Measurements from ENCODE around the gene SLC49A4. TPM values are rescaled to one million over a fixed set of nuclear protein-coding genes. Genes with fewer than 3 reads are reported as not detected.

Gene SLC49A4
- total RNA-seq, 1 donor from 2014 or later: 12.8 TPM

DNA sequence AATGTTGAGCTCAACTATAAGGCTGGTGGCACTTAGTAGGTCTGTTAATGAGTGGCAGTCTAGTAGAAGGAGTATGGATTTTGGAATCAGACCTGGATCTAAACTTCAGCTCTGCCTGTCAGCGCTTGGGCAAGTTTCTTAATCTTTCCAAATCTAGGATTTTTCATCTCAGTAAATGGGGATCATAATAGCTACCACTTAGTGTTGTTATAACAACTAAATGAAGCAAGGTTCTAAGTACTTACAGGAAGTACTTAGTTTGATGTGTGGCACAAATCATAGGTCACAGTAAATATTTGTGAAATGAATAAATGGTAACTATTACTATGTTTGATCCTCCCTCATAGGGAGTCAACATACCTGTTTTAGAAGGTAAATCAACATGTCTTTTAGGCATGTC, 31.4 kb downstream of the SLC49A4 start:
- intact Hi-C loops (cut with DNase I): no loop called here
- no peak for DNase-seq (ENCODE audit: low spot score)
- ATAC-seq: no peak

DNA sequence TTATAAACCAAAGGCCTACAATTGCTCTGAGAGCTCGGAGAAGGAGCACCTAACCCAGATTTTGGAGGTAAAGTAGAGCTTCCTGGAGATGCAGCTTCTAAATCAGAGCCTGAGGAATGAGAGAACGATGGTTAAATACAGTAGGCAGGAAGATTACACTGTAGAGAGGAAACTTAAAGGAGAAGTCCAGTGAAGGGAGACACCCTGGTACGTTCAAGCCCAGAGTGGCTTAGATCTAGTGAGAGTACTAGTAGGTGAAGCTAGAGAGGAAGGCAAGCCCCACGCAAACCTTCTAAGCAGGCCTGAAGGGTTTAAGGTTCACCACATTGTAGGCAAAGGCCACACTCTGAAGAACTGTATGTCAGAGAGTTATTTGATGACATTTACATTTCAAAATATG, 33.4 kb downstream of the SLC49A4 start:
- ATAC-seq (no peak), DNase-seq (ENCODE audit: low spot score) (no peak)
- intact Hi-C loops (cut with DNase I): no loop called here

DNA sequence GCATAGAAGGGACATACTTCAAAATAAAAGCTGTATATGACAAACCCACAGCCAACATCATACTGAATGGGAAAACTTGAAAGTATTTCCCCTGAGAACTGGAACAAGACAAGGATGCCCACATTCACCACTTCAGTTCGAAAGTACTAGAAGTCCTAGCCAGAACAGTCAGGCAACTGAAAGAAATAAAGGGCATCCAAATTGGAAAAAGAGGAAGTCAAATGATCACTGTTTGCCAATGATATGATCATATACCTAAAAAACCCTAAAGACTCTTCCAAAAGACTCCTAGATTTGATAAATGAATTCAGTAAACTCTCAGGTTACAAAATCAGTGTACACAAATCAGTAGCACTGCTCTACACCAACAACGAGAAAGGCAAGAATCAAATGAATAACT, 40.7 kb downstream of the SLC49A4 start:
- intact Hi-C loops (cut with DNase I): no loop called here
- no peak for ATAC-seq

DNA sequence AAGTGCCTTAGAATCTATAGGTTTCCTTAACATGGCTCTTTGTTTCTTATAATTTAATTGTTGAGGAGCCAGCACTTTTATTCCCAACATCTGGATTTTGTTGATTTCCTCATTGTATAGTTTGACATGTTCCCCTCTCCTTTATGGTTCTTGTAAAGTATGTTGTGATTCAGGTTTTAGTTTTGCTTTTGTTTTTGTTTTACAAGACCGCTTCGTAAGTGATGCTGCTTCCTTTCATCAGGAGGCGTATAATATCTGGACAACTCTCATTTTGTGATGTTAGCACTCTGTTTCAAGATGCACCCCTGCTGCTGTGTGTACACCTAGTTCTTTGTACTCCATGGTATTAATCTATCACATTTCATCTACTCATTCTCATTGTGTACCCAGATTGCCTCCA, 48.7 kb downstream of the SLC49A4 start:
- no peak for DNase-seq (ENCODE audit: low spot score)
- intact Hi-C loops (cut with DNase I): no loop called here
- no peak for ATAC-seq

More for the DNA sequence above, 40.7 kb downstream of the SLC49A4 start:
- no peak for DNase-seq (ENCODE audit: low spot score)

DNA sequence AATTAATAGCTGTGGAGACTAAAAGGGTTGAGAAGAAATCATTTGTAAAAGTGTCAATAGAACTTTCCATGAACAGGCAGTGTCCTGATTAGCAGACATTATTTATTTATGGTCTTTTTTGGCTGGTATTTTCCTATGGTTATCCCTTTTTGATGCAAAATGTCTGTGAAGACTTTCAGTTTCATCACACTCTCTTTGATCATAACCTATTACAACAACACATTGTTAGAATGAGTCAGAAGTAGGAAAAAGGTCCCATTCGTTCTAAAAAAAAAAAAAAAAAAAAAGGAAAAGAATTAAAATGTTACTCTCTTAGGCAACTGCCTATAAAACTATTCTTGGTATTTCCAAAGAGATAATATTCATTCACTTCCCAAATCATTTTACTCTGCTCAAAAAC, 62.1 kb downstream of the SLC49A4 start:
- intact Hi-C loops (cut with DNase I): no loop called here
- ATAC-seq (peak; percentile 44), DNase-seq (ENCODE audit: low spot score) (no peak)

DNA sequence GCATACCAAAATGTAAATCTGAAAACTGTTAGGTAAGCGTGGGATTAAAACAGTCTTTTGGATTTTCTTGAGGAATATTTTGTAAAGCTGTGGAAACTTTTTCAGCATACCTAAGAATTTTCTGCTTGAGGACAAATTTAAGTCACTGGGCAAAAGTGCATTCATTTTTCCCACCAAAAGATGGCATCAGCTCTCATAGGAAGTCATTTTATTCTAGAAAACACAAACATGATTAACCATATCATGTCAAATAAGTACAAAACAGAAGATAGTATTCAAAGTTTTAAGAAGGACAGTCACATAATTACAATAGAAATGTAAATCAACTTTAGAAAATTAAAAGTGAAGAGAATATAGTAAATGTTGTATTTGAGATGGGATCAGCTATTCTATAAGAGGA, 63.5 kb downstream of the SLC49A4 start:
- no peak for DNase-seq (ENCODE audit: low spot score)
- intact Hi-C loops (cut with DNase I): no loop called here
- ATAC-seq: no peak

DNA sequence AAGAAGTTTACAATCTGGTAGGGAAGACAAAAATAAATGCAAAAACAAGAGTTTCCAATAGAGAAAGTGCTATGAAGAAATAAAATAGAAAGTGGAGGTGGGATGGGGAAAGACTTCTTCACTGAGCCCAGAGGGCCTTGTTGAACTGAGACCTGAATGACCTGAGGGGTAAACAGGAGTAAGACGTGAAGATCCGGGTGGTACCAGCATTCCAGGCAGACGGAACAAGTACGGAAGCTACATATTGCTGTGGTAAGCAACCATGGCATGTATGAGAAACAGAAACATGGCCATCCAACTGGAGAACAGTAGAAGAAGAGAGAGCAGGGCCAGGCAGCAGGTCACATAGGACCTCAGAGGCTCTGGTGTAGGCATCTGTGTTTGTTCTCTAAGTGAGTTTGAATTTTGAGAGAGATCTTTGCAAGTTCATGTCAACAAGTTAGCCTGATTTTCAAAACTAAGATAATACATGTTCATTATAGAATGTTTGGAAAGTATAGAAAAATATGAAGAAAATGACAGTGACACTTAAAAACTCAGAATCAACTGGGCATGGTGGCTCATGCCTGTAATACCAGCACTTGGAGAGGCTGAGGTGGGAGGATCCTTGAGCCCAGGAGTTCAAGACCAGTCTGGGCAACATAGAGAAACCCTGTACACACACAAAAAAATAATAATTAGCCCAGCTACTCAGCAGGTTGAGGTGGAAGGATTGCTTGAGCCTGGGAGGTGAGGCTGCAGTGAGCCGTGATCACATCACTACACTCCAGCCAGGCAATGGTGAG, 64.3 kb downstream of the SLC49A4 start:
- ATAC-seq (no peak), DNase-seq (ENCODE audit: low spot score) (no peak)
- intact Hi-C loops (cut with DNase I): no loop called here

DNA sequence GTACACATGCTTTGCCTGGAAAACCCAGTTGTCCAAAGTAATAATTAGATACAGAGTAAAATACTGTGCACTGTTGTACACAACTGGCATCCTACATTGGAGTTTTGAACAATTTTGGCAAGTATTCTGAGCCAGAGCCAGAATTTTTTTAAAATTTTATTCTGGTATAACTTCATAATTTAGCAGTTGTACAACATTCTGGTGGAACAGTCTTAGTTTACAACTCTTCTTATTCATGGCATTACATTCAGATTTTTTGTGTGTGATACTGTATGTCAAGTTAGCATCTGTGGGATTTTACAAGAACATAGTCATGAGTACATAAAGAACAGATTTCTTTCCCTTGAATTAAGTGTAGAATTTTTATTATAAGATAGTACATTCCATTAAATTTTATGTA, 67.5 kb downstream of the SLC49A4 start:
- DNase-seq (ENCODE audit: low spot score) (no peak), ATAC-seq (no peak)
- intact Hi-C loops (cut with DNase I): no loop called here

DNA sequence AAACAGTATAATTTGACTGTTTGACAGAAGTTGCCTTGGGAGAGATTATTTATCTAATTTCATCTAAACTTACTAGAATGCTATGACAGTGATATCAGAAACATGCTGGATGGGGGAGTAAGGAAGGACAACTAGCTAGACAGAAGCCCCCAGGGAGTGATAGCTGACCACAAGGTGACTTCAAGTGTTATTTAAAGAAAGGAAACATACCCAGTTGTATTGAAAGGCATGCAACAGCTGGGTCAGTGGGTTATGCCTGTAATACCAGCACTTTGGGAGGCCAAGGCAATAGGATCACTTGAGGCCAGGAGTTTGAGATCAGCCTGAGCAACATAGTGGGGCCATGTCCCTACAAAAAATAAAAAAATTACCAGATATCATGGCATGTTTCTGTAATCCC, 69.6 kb downstream of the SLC49A4 start:
- no peak for ATAC-seq
- intact Hi-C loops (cut with DNase I): no loop called here
- no peak for DNase-seq (ENCODE audit: low spot score)

DNA sequence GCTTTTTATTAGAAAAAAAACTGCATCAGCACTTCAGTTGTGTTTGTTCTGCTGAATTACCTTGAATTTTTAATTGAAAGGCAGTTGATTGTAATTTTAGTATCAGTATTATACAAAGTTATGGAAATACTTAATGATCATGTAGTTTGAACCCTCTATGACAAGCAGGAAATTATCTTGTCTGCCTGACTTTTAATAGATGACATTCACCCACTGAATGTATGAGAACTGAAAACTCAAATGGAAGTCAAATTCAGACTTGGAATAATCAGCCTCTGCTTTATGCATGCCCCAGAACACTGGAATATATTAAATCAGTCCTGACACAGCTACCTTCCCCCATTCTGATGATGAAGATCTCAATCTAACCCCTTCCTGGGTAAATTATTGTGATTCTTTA, 73.5 kb downstream of the SLC49A4 start:
- intact Hi-C loops (cut with DNase I): no loop called here
- DNase-seq (ENCODE audit: low spot score) (no peak), ATAC-seq (no peak)

DNA sequence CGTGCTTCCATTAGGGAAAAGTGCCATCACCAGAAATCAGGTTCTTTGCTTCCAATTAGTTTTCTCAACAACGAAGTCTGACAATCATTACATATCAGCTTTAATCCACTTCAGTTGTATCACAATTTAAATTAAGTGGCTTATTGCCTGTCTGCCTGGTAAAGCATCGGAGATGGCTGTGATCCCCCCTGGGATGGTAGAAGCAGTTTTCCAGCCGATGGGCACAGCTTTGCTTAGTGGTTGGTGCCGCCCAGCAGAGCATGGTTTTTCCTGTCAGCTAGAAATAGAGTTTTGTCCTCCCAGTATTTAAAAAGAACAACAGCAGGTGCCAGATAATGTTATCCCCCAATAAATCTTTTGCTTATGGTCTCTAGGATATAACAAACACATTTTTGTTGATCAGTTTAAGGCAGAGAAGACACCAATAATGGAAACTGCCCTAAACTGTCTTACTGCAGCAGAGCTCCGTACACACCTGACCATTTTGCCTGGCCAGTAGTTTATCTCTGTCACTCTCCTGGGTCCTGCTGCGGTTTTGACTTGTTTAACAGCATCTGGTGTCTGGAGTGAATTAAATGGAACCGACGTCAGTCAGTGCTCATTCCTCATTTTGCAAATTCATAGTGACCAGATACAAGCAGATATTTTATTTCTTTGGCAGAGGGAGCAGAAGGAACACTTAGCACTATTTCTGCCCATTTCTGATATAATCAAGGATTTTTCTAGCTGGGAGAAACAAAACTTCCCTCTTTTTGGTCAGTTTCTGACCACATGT, 79.1 kb downstream of the SLC49A4 start:
- DNase-seq (ENCODE audit: low spot score) (no peak), ATAC-seq (no peak)
- intact Hi-C loops (cut with DNase I): no loop called here

DNA sequence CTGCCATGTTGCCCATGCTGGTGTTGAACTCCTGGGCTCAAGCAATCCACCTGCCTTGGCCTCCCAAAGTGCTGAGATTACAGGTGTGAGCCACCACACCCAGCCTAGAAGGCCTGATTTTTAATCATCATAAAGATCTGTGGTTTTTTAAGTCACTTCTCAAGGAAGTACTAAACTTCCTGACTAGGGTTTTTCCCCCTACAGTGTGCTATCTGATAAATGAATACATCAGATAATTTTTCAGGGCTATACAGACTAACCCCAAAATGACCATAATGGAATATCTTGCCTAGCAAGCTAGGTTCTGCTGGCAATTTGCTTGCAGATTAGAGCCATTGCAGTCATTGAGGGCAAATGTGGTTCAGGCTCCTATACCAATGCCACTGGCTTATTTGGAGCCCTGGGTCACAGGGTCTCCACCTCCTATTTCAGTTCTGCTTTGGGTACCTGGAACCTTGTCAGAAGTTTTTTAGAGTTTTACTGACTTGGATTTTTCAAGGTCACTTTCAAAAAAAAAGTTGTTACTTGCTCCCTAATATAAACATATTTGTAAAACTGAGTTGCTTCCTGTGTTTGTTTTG, 80.8 kb downstream of the SLC49A4 start:
- intact Hi-C loops (cut with DNase I): no loop called here
- ATAC-seq (no peak), DNase-seq (ENCODE audit: low spot score) (no peak)

DNA sequence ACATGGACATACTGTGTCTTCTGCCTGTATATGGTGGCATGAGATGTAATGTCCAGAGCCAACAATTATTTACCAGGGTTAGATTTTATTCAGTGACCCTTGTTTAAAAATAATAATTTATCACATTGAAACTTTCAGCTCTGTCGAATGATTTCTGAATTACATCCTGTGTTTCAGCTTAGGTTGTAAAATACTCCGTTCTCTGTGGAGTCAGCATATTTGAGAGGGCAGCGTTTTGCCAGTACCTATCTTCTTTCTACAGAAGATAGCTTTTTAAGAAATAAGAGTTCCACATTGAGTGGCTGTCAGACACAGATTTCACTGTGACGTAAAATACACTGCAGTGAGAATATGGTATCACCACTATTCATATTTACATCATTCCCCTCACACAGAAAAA, 85.3 kb downstream of the SLC49A4 start:
- ATAC-seq: no peak
- intact Hi-C loops (cut with DNase I): no loop called here

DNA sequence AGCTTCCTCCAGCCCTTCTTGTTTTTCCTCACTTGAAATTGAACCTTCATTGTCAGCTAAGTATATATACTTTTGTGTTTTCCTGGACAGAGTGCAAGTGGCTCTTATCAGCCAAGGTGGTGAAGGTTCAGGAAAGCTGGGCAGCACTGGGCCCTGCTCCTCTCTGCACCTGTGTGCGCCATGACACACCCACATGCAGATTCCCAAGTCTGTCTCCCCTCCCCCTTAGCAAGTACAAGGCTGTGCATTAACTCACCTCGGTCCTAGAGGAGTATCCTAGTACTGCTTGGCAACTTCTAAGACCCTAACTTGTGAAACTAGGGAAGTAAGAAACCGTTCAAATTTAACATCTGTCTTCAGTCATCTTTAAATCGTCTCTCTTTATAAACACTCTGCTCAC, 85.8 kb downstream of the SLC49A4 start:
- intact Hi-C loops (cut with DNase I): no loop called here
- DNase-seq (ENCODE audit: low spot score) (no peak), ATAC-seq (no peak)

More for the DNA sequence above, 85.3 kb downstream of the SLC49A4 start:
- no peak for DNase-seq (ENCODE audit: low spot score)

DNA sequence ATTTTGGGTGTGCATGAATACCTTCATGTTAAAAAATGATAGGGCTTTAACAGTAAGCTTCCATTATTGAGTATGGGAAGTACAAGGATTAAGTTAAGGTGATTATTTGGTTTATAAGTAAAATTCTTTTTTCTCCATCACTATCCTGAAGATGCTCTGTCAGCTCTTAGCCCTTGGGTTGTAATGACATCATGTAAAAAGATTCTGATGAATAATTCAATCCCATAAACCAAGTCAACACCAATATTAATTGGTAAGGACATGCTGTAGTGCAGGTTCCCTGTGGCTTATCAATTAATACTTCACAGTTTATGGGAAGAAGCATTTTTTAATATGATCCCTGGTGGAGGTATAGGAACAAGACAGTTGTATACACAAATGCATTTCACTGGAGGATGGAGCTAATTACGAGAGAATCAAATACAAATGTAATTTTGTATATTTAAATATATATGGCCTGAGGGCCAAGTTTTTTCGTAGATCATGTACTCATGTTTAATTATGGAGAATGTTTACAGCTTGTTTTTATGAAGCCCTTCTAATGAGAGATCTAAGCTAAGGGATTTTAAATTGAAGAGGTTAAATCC, 87.6 kb downstream of the SLC49A4 start:
- DNase-seq (ENCODE audit: low spot score) (no peak), ATAC-seq (no peak)
- intact Hi-C loops (cut with DNase I): no loop called here

DNA sequence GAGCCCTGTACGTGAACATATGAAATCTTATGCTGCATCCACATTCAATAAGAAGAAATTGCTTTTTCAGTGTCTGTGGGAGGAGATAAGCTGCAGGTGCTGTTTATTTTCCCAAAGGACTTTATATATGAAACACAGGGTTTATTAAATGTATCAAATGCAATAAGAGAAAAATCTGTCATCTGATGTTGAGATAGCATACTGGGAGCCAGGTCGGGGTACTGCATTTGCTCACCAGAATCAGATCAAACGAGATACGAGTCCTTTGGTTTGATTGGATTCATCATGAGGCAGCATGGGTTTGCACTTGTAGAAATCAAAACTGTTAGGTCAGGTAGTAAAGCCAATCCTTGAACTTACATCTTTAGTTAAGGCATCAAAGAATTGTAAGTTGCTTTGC, 91.4 kb downstream of the SLC49A4 start:
- DNase-seq (ENCODE audit: low spot score) (no peak), ATAC-seq (no peak)
- intact Hi-C loops (cut with DNase I): no loop called here

DNA sequence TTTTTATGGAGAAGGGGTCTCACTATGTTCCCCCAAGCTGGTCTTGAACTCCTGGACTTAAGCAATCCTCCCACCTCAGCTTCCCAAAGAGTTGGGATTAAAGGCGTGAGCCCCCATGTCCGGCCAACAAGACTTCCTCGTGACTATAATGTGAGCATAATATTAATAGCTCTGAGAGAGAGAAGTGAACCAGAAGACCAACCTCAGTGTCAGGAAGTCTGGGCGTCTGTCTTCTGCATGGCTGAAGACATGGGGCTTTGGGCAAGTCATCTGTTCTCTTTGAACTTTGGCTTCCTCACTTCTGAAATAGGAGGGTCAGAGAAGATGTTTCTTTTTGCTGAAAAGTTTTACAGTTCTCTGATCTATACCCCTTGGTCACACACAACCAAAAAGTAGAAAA, 92.1 kb downstream of the SLC49A4 start:
- no peak for DNase-seq (ENCODE audit: low spot score)
- ATAC-seq: peak; percentile 24
- intact Hi-C loops (cut with DNase I): no loop called here

DNA sequence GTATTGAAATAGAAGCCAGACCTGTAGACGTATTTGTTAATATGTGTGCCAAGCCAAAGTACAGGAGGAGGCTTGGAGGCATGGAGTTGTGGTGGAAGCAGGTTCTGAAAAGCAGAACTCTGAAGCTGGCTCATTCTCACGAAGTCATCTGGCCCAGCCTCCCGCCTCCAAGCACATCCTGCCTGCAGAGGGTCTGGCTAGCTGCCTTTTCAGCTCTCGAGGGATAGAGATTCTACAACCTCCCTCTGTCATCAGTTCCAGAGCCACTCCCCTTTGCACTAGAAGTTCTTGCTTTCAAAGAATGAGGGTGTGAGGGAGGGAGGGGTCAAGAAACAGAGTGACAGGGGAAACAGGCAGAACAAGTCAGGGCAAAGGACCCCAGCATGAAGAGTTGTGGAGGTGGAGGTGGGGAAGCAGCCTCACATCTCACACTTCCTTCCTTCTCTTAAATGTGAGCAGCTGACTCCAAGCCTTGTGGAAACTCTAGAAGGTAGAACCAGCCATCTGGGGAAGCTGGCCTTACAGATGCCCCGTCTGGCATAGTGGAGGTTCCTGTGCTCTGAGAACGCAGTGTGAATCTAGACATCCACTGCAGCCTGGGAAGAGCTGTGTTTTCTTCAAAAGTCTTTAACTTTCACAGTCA, 95.3 kb downstream of the SLC49A4 start:
- intact Hi-C loops (cut with DNase I): no loop called here
- DNase-seq (ENCODE audit: low spot score): peak; percentile 87

DNA sequence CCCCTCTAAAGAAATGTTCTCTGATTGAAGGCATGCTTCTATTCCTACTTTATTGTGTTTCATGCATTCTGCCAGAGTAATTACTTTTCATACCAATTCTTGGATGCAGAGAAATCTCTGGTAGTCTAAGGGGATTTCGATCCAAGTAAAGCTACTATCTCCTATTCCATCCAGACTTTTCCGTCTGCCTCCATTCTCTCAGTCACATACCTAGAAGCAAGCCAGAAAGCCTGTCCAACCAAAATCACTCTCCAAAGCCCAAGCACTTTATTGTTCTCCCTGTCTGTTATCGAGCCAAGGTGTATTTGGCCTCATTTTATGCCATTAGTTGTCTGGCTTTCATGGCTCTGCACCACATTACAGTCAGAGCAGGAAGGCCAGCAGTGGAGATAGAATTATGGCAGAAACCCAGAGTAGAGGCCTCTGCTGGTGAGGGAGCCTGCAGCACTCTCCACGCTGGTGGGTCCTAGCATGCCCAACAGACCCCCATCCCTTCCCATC, 95.9 kb downstream of the SLC49A4 start:
- ATAC-seq: no peak
- intact Hi-C loops (cut with DNase I): no loop called here
- DNase-seq (ENCODE audit: low spot score): no peak

More for the DNA sequence above, 95.3 kb downstream of the SLC49A4 start:
- peak; percentile 96 for ATAC-seq

Data from sciatic nerve (tissue), 2 donors.